AG04450 (cell line): ENCODE data around the gene MSL3B.
A peak's percentile ranks its signal among the peaks of the same experiment; 100 is the strongest.

Source experiments
- CTCF ChIA-PET: fragments of 300-600, 350-600 bp; formaldehyde crosslinking; extraction: SDS; loops from one replicate; lab custom pipeline; 2022; ENCODE audit warnings: antibody characterized with exemption, inconsistent platforms; lab: Charles Lee
- POLR2A ChIA-PET: fragments of 350-600 bp; formaldehyde crosslinking; extraction: SDS; loops from one replicate; lab custom pipeline; 2021; ENCODE audit warnings: antibody characterized with exemption, inconsistent platforms; lab: Yijun Ruan, JAX
- DNase-seq: peaks from one replicate; pipeline ENCODE4 v3.0.0-alpha.2; 2011; ENCODE audit warnings: low read depth, low spot score
- H3K27ac ChIP-seq: one replicate; pipeline ENCODE4 v1.5.1; 2012; ENCODE audit warnings: low read depth, low read length, control low read depth
- H3K27me3 ChIP-seq: one replicate; pipeline ENCODE4 v1.6.0; 2012; ENCODE audit warnings: low read length; ENCODE audit not compliant: control insufficient read depth, insufficient read depth
- H3K4me3 ChIP-seq: 2 replicates; pipeline ENCODE4 v1.5.1; 2011; ENCODE audit warnings: mild to moderate bottlenecking, low read depth, low read length, control low read depth
- H3K9me3 ChIP-seq: 2 replicates; pipeline ENCODE4 v1.5.1; 2012; ENCODE audit warnings: low read length; ENCODE audit not compliant: control insufficient read depth, insufficient read depth
- TF ChIP-seq, protein P1 (sequence below): IDR thresholded peaks from 2 replicates; pipeline ENCODE4 v1.5.1; 2011; ENCODE audit warnings: low read depth, low read length, control low read depth, inconsistent platforms

Gene MSL3B

DNA sequence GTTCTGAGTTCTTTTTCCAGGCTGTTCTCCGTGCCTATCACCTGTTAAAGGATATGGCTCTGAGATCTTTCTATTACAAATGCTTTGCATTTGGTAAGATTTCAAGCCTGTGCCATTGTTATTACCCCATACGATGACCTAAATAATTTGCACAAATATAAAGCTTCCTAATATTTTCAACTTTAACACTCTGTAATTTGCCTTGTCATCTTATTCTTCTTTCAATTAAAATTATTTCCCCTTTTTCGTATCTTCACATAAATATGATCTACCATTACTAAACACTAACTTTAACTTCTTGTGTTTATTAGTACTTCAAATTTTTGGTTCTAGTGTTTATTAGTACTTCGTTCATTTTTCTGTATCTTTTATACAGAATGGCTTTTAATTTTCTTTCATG is 3.2 kb upstream of the MSL3B start:
- H3K27me3 ChIP-seq = peaks cover 4% of the 10 kb centered on the region
- ChIA-PET POLR2A (no interaction called here), CTCF (no interaction called here)
- DNase-seq = no peak
- H3K9me3 ChIP-seq = peaks cover 11% of the 10 kb centered on the region
- TF ChIP-seq, protein P1, sequence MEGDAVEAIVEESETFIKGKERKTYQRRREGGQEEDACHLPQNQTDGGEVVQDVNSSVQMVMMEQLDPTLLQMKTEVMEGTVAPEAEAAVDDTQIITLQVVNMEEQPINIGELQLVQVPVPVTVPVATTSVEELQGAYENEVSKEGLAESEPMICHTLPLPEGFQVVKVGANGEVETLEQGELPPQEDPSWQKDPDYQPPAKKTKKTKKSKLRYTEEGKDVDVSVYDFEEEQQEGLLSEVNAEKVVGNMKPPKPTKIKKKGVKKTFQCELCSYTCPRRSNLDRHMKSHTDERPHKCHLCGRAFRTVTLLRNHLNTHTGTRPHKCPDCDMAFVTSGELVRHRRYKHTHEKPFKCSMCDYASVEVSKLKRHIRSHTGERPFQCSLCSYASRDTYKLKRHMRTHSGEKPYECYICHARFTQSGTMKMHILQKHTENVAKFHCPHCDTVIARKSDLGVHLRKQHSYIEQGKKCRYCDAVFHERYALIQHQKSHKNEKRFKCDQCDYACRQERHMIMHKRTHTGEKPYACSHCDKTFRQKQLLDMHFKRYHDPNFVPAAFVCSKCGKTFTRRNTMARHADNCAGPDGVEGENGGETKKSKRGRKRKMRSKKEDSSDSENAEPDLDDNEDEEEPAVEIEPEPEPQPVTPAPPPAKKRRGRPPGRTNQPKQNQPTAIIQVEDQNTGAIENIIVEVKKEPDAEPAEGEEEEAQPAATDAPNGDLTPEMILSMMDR = no peak
- no peak overlapping the region for H3K4me3 ChIP-seq
- H3K27ac ChIP-seq = no peak overlapping the region

DNA sequence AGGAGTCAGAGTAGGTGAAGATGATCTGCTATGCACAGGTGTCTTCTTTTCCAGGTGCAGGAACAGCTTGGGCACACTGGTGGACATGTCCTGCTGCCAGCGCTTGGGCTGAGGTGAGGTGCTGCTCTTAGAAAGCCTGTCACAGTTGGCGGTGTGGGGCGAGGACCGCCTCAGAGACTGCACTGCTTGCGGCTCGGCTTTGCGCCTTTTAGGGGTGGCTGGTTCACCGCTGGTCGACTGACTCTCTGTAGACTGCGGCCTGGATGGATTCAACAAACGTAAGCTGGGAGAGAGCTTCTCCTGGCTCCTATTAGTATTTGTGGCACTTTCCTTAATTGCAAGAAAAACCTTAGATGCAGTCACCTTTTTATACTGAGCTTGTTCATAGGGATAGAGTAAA is 1.7 kb downstream of the MSL3B start:
- DNase-seq = no peak
- POLR2A ChIA-PET = no interaction called here
- Histone ChIP-seq H3K27me3 (no peaks in the 10 kb centered on the region), H3K9me3 (peaks cover 12% of the 10 kb centered on the region), H3K4me3 (no peak overlapping the region), H3K27ac (no peak overlapping the region)
- TF ChIP-seq, protein P1 = no peak
- CTCF ChIA-PET = interaction anchor here (1.7 kb wide), 1 partner anchor 9 kb away, joined by 13 read pairs; no protein-coding TSS in a partner anchor

GRCh38 chr2:233865838-233866237 is 2.3 kb downstream of the MSL3B start:
- POLR2A ChIA-PET = no interaction called here
- Histone ChIP-seq H3K27me3 (no peaks in the 10 kb centered on the region), H3K27ac (no peak overlapping the region), H3K4me3 (no peak overlapping the region), H3K9me3 (peaks cover 12% of the 10 kb centered on the region)
- CTCF ChIA-PET = interaction anchor here (1.2 kb wide), 1 partner anchor 9 kb away, joined by 3 read pairs; no protein-coding TSS in a partner anchor
- TF ChIP-seq, protein P1 = peak; percentile 23
- DNase-seq = no peak

- ChIA-PET POLR2A (no interaction called here), CTCF (no interaction called here)
- Histone ChIP-seq H3K4me3 (no peak overlapping the region), H3K27me3 (no peaks in the 10 kb centered on the region), H3K9me3 (peaks cover 6% of the 10 kb centered on the region), H3K27ac (no peak overlapping the region)
- TF ChIP-seq, protein P1 = no peak
- DNase-seq = no peak
These were observed 5.9 kb downstream of the MSL3B start for GRCh38 chr2:233862261-233862768.

GRCh38 chr2:233858331-233858730 is 9.9 kb downstream of the MSL3B start:
- ChIA-PET POLR2A (no interaction called here), CTCF (interaction anchor here (1.0 to 2.5 kb wide), 5 partner anchors 9 to 59 kb away, joined by 3 to 13 read pairs (median 6); partner anchors contain the start of genes MSL3B and TRPM8)
- Histone ChIP-seq H3K27ac (no peak overlapping the region), H3K27me3 (no peaks in the 10 kb centered on the region), H3K9me3 (peaks cover 3% of the 10 kb centered on the region; the same call in 1 of the 2 replicates), H3K4me3 (no peak overlapping the region)
- TF ChIP-seq, protein P1 = no peak
- no peak for DNase-seq
